Activated naive CD4-positive, alpha-beta T cell treated with anti-CD3 and anti-CD28 coated beads, Interleukin-2, amount 50 U/mL, for 72 hours (primary cell): ENCODE measurements around the gene B3GNT2. TPM values are rescaled to one million over a fixed set of nuclear protein-coding genes. Genes with fewer than 3 reads are reported as not detected.

Source experiments
- ATAC-seq, 2 donors: fragments of 150-1000 bp; cut with Tn5 transposase; 2 replicates each; pipeline ENCODE4 v1.10.0; 2021; ENCODE audit warnings: mild to moderate bottlenecking in 2 of 2, moderate library complexity in 2 of 2
- DNase-seq, 2 donors: peaks; one replicate each; pipeline ENCODE4 v3.0.0; 2021 to 2022; ENCODE audit warnings: low spot score in 2 of 2
- H3K27ac Mint-ChIP-seq, 2 donors: one replicate each; pipeline ENCODE4 v1.8.0; 2022; ENCODE audit warnings: mild to moderate bottlenecking in 2 of 2, mixed read lengths in 2 of 2
- H3K36me3 Mint-ChIP-seq, 2 donors: one replicate each; pipeline ENCODE4 v1.8.0; 2022; ENCODE audit warnings: mixed read lengths in 2 of 2
- H3K9me3 Mint-ChIP-seq, 2 donors: one replicate each; pipeline ENCODE4 v1.8.0; 2022; ENCODE audit warnings: mixed read lengths in 2 of 2
- total RNA-seq, 2 donors: library from RNA; stranded (reverse); gene quantifications; one replicate each; pipeline ENCODE4 v1.2.3, GENCODE V29; 2022

The B3GNT2 gene
- total RNA-seq, 2 donors from 2014 or later = 34.9 to 43.6 TPM

DNA sequence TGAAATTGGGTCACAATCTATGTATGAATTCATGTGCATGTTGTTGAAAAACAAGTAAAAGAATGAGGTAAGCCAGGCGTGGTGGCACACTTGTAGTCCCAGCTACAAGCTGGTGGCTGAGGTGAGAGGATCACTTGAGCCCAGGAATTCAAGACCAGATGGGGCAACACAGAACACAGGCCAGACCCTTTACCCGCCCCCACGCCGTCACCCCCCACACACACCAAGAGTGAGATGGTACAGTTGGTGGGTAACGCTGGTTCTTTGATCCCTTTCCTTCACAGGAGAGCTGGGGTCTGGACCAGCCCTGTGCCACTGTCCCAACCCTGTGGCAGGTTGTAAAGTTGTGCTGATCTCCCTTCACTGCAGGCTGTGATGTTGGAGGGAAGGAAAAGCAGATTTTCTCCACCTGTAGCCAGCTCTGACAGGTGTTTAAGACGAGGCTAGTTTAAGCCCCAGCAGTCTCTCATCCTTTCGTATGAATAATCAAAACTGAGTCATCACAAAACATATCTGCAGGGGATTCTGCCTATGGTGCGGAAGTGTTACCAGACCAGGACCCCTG, 13.6 kb downstream of the B3GNT2 start:
- DNase-seq (no peak), ATAC-seq (peak in 1 of 2 donors; percentile 7)
- Mint-ChIP-seq H3K9me3 (peaks cover 0 to 3% of the 10 kb centered on the region in 2 donors), H3K36me3 (peaks cover 14 to 94% of the 10 kb centered on the region in 2 donors), H3K27ac (peak overlapping the region; percentile 22 to 79)

DNA sequence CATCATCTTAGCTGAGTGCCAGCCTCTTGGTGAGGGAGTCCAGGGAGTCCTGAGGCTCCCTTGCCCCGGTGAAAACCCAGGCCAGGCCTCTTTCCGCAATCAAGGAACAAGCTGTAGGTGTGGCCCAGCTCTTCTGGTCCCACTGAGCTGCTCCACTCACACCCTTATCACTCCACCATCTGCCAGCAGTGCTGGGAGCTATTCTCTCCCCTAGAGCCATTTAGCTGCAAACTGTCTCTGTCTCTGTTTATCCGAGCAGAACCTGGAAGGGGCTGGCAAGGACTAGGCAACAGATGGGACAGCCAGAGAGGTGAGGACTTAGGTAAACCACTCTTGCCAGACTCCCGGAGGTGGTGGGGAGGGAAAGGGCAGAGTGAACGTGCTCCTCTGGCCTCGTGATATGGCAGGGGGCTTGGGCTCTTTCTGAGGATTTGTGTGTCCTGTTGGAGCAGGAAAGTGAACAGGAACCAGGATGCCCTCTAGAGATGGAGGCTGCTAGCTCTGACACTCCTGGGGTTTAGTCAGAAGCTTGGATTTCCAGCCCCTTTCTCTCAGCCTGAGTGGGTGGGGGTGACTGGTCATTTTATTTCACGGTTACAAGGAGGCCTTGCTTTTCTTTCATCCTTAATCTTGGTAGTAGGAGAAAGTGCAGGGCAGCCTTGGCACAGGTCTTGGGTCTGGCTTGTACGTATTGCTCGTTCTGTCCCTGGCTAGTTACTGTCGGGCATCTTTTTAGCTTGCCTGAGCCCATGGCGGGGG, 19.6 kb downstream of the B3GNT2 start:
- peak in 1 of 2 donors; percentile 1 for ATAC-seq
- Mint-ChIP-seq H3K9me3 (peaks cover 0 to 5% of the 10 kb centered on the region in 2 donors), H3K36me3 (peaks cover 11 to 83% of the 10 kb centered on the region in 2 donors)

DNA sequence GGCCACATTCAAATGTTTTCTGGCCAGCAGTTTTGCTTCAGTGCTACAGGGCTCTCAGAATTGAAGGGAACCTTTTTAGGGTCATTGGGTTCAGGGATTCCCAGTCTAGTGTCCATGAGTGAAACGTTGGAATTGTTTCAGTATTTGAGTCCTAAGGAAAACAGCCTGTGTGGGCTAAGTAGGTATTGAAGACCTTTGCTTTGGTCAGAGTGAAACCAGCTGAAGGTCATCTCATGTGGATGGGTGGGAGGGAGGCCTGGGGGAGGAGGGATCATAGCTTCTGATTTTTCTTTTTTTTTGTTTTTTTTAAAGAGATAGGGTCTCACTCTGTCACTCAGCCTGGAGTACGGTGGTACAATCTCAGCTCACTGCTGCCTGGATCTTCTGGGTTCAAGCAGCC, 20.2 kb downstream of the B3GNT2 start:
- peaks cover 14 to 84% of the 10 kb centered on the region in 2 donors for H3K36me3 Mint-ChIP-seq
- H3K27ac Mint-ChIP-seq = peak overlapping the region; percentile 61 to 77
- peaks cover 0 to 5% of the 10 kb centered on the region in 2 donors for H3K9me3 Mint-ChIP-seq
- DNase-seq (no peak), ATAC-seq (peak in 1 of 2 donors; percentile 15)

More for the DNA sequence above, 19.6 kb downstream of the B3GNT2 start:
- DNase-seq = no peak
- H3K27ac Mint-ChIP-seq = peak overlapping the region; percentile 55 to 61

DNA sequence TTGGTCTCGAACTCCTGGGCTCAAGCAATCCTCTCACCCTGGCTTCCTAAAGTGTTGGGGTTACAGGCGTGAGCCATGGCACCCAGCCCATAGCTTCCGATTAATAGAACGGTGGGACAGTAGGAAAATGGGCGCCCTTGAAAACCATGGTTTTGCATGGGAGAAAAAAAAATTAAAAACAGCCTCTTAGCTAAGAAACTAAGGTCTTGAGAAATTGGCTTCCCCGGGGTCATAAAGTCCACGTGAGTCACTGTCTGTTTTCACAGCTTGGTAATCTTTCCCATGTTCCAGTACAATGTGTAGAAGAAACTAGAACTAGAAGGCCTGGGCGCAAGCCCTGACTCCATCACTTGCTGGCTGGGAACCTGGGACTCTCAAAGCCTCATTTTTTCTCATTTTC, 20.7 kb downstream of the B3GNT2 start:
- Mint-ChIP-seq H3K27ac (peak overlapping the region; percentile 61 to 77), H3K9me3 (peaks cover 0 to 5% of the 10 kb centered on the region in 2 donors), H3K36me3 (peaks cover 12 to 84% of the 10 kb centered on the region in 2 donors)
- ATAC-seq (peak; percentile 29 to 60), DNase-seq (no peak)

DNA sequence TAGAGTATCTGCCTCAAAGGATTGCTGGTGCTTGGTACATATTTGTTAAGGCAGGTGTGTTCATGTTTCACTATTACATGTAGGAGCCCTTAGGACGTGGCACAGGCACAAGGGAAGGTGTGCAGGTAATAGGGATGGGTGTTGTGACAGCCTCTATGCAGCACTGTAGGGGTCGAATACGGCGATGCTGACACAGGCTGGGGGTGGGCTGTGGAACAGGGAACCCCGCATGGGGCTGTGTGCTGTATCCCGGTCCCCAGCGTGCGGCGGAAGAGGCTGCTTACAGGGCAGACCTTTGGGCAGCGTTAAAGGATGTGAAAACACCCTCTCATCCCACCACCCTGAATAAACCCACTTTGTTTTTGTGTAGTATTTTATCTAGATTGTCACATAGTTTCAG, 21.5 kb downstream of the B3GNT2 start:
- Mint-ChIP-seq H3K27ac (peak overlapping the region in 1 of 2 donors; percentile 29), H3K9me3 (peaks cover 0 to 10% of the 10 kb centered on the region in 2 donors), H3K36me3 (peaks cover 14 to 84% of the 10 kb centered on the region in 2 donors)
- DNase-seq (no peak), ATAC-seq (no peak)

DNA sequence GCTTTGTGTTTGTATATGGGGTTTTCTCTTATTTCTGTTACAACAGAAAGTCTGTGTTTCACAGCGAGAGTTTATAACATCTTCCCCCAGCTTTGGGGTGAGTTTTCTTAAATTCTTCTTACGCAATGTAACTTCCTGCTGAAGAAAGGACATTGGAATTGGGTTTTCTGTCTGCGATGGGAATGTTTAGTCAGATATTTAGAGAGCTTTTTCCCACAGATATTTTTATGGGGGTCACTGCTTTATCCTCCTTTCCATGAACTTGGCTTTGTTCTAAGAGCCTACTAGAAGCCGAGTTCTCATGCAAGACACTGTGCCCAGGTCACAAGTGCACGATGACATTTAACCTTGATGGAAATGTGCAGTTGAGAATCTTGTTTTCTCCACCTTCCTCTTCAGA, 22.1 kb downstream of the B3GNT2 start:
- DNase-seq (no peak), ATAC-seq (no peak)
- Mint-ChIP-seq H3K27ac (no peak overlapping the region), H3K9me3 (peaks cover 0 to 11% of the 10 kb centered on the region in 2 donors), H3K36me3 (peaks cover 19 to 86% of the 10 kb centered on the region in 2 donors)

DNA sequence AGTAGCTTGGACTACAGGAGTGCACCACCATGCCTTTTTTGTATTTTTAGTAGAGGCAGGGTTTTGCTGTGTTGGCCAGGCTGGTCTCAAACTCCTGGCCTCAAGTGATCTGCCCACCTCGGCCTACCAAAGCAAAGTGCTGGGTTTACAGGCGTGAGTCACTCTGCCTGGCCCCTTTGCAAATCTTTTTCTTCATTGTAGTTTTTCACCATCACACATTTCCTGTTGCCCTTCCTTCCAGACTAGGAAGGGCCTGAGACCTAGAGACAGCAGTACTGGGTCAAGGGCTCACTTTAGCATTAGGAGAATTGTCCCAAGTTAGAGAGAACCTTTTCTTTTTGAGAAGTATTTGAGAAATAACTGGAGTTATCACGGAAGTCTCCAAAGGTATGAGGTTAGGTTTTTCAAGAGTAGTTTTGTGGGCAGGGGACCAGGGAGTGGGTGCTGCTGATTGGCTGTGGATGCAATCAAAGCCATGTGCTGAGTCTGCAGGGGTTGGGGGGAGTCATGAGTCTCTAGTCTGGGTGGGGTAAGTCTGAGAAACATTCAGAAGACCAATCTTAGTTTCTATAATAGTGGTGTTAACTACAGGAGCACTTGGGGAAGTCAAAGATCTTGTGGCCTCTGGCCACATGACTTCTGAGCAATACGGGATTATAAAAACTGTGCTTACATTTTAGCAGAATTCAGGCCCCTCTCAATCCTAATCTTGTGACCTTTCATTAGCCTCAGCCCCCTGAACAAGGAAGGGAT, 23.7 kb downstream of the B3GNT2 start:
- DNase-seq (no peak), ATAC-seq (peak; percentile 6 to 42)
- Mint-ChIP-seq H3K36me3 (peaks cover 25 to 84% of the 10 kb centered on the region in 2 donors), H3K9me3 (peaks cover 0 to 16% of the 10 kb centered on the region in 2 donors), H3K27ac (peak overlapping the region; percentile 31 to 88)

DNA sequence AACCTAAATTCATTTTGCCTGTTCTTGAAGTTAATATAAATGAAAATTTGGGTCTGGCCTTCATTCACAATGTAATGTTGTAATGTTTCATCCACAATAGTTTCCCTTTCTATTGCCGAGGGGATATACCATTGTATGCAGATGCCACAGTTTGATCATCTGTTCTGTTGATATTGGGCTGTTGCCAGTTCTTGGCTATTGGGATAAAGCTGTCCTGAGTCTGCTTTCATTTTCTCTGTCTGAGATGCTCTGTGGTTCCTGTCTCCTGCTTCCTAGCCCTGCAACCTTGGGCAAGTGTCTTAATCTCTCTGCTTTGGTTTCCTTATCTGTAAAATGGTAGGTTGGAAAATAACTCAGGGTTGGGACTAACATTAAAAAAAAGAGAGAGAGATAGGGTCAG, 25.2 kb downstream of the B3GNT2 start:
- no peak for ATAC-seq

DNA sequence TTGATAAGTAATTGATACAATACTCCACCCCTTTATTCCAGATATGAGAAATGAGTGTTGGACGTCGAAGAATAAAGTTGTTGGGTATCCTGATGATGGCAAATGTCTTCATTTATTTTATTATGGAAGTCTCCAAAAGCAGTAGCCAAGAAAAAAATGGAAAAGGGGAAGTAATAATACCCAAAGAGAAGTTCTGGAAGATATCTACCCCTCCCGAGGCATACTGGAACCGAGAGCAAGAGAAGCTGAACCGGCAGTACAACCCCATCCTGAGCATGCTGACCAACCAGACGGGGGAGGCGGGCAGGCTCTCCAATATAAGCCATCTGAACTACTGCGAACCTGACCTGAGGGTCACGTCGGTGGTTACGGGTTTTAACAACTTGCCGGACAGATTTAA, 26.3 kb downstream of the B3GNT2 start:
- Mint-ChIP-seq H3K27ac (peak overlapping the region in 1 of 2 donors; percentile 11), H3K36me3 (peaks cover 37 to 80% of the 10 kb centered on the region in 2 donors), H3K9me3 (peaks cover 0 to 16% of the 10 kb centered on the region in 2 donors)
- no peak for DNase-seq
- ATAC-seq = no peak

More for the DNA sequence above, 25.2 kb downstream of the B3GNT2 start:
- peaks cover 0 to 16% of the 10 kb centered on the region in 2 donors for H3K9me3 Mint-ChIP-seq
- DNase-seq = no peak
- H3K36me3 Mint-ChIP-seq = peaks cover 37 to 89% of the 10 kb centered on the region in 2 donors
- H3K27ac Mint-ChIP-seq = peak overlapping the region in 1 of 2 donors; percentile 31

DNA sequence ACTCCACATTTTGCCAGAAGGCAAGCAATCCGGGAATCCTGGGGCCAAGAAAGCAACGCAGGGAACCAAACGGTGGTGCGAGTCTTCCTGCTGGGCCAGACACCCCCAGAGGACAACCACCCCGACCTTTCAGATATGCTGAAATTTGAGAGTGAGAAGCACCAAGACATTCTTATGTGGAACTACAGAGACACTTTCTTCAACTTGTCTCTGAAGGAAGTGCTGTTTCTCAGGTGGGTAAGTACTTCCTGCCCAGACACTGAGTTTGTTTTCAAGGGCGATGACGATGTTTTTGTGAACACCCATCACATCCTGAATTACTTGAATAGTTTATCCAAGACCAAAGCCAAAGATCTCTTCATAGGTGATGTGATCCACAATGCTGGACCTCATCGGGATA, 26.8 kb downstream of the B3GNT2 start:
- no peak for ATAC-seq
- DNase-seq = no peak
- Mint-ChIP-seq H3K36me3 (peaks cover 37 to 83% of the 10 kb centered on the region in 2 donors), H3K27ac (peak overlapping the region in 1 of 2 donors; percentile 65), H3K9me3 (peaks cover 0 to 16% of the 10 kb centered on the region in 2 donors)

DNA sequence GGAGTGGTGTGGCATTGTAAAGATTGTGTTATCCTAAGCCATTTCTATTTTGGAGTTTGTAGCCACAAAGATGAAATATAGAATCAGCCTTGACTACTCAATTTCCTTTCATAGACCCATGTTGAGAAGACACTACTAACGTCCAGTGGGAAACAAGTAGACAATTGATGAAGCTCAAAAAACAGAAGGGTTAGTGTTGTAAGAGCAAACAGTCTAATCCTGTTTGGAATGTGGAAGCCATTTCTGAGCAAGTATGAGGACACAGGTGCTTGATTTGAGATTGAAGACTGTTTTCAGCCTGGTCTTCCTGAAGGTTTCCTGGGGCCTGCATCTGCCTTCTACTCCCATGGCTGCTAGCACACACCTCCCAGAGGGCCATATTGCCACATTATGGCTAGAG, 29.1 kb downstream of the B3GNT2 start:
- ATAC-seq (no peak), DNase-seq (no peak)
- H3K27ac Mint-ChIP-seq = no peak overlapping the region
- peaks cover 0 to 12% of the 10 kb centered on the region in 2 donors for H3K9me3 Mint-ChIP-seq
- peaks cover 37 to 62% of the 10 kb centered on the region in 2 donors for H3K36me3 Mint-ChIP-seq

DNA sequence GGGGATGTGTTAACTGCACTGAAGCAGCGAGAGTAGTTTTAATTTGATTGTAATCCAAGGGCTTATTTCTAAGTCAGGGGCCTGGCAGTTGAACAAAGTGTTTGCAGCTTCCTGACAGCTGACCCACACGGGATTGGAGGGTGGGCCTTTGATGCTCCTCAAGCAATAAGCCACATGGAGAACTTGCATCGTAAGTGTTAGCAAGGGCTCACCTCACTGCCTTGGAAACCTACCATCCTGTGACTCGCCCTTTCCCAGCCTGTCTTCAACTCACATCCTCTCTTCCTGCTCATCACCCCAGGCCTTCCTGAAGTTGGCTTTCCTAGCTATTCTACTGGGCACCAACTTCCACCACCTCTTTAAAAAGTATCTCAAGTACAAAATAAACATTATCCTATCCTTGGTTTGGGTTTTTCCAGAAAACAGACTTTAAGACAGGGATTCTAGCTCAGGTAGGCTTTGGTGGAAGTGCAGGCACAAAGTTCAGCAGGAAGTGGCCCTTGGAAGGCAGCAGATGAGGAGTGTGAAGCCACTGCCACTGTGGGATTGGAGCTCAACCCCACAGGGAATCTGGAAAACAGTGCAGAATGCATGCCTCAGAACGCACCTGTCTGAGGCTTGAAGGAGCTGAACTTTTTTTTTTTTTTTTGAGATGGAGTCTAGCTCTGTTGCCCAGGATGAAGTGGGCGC, 31.6 kb downstream of the B3GNT2 start:
- Mint-ChIP-seq H3K27ac (no peak overlapping the region), H3K36me3 (peaks cover 27 to 45% of the 10 kb centered on the region in 2 donors), H3K9me3 (peaks cover 0 to 6% of the 10 kb centered on the region in 2 donors)
- peak in 1 of 2 donors; percentile 74 for ATAC-seq
- DNase-seq = no peak

DNA sequence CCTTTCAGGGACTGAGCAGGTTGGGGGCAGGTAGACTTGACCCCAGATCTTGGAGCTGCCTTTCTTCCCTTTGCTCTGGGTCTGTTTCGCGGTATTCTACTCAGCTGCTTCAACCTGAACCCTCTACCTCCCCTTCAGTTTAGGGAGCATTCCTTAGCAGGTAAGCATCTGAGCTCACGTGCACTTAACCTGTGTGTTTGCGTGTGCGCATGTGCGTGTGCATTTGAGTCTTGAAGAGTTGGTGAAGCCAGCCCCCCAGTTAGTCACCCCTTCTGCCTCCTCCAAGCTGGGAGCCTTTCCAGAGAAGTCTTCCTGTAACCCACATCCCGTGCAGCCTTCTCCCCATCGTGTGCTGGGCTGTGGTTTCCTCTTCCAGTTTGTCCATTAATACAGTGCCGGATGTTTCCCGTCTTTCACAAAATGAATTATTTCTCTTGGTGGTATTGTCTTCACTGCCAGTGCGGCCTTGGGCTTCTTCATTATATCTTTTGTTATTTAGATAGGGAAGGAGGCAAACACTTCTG, 33.2 kb downstream of the B3GNT2 start:
- no peaks in the 10 kb centered on the region for H3K9me3 Mint-ChIP-seq
- H3K36me3 Mint-ChIP-seq = peaks cover 17 to 29% of the 10 kb centered on the region in 2 donors
- DNase-seq (no peak), ATAC-seq (no peak)
- H3K27ac Mint-ChIP-seq = no peak overlapping the region

DNA sequence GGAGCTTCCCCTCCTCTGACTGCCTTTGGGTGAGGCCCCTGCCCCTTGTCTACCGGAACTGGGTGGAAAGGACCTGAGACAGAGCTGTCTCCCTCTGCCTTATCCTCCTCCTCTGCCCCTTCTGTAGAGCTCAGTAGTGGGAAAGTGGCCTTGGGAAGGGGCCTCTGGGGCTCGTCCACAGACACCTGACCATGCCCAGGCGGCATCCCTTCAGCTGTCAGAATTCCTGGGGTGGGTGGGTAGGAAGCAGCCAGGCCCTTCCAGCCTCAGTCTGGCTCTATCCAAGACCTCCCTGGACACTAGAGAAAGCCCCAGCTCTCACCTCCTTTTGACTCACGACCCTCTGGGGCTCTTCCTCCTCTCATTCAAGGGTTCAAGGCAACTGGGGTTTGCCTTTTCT, 35.6 kb downstream of the B3GNT2 start:
- no peaks in the 10 kb centered on the region for H3K9me3 Mint-ChIP-seq
- ATAC-seq = no peak
- H3K27ac Mint-ChIP-seq = no peak overlapping the region

DNA sequence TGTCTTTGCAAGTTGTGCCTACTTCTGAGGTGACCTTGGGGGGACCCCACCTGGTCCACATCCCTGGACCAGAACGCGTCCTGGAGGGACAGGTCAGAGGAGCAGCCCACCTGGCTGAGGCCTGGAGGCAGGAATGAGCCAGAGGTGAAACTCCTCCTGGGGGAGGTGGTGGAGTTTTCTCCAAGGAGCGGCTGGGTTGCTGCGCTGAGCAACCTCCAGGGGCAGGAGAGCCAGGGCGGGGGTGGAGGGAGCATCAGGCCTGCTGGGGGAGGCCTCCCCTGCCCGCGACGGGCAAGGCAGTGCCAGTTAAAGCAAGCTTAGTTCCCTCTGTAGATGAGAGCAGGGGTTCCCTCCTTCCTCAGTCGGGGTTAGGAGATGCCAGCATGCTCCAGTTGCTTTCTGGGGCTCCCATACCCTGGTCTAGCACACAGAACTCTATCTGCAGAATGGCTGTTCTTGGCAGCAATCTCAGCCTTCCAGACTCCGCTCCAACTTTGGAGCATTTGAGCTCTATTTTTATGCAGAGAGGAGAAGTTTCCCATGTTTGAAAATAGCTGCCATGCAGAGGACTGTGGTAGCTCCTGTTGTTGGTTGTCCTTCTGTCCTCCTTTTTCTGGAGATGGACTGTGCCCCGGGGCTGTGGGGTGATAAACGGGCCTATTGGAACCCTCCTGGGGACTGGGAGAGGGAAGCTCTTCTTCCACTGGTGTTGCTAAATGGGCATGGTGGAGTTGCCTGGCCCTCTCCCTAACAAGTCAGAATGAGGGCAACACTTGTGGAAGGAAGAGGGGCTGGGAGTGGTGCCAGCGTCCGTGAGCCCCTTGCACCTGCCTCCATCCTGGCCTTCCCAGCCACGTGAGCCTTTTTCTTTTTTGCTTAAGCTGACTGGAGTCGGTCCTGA, 39.1 kb downstream of the B3GNT2 start:
- Mint-ChIP-seq H3K36me3 (peaks cover 5 to 6% of the 10 kb centered on the region in 2 donors), H3K27ac (no peak overlapping the region), H3K9me3 (no peaks in the 10 kb centered on the region)
- DNase-seq = no peak
- ATAC-seq = peak in 1 of 2 donors; percentile 17

More for the DNA sequence above, 35.6 kb downstream of the B3GNT2 start:
- DNase-seq = no peak
- peaks cover 5 to 14% of the 10 kb centered on the region in 2 donors for H3K36me3 Mint-ChIP-seq
